ENCODE measurements around the gene BTRC.

DNA sequence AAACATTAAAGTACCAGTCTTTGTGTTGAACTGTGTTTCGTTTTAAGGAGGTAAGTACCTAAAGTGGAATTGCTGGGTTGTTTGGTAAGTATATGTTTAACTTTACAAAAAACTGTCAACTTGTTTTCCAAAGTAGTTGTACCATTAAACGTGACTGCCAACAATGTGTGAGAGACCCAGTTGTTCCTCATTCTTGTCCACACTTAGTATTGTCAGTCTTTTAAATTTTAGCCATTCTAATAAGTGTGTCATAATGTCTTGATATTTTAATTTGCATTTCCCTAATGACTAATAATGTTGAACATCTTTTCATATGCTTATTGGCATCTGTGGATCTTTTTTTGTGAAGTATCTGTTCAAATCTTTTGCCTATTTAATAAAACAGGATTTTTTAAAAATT, 159.8 kb downstream of the BTRC start:
- no peak for TF ChIP-seq EZH2phosphoT487 (IDR thresholded peaks at IDR 0.05; ENCODE audit: insufficient read depth, low read depth)
- no peak for TF ChIP-seq EZH2 (IDR thresholded peaks at IDR 0.05; ENCODE audit: insufficient read depth, poor library complexity, severe bottlenecking)
